Nephron (organoid): ENCODE measurements around the gene COG1.
A peak's percentile ranks its signal among the peaks of the same experiment; 100 is the strongest.

Source experiments
- H3K27ac Mint-ChIP-seq, 3 experiments: 2 replicates each; pipeline ENCODE4 v1.8.0; 2020; ENCODE audit warnings: mixed read lengths in 3 of 3, mild to moderate bottlenecking in 2 of 3, moderate library complexity in 1 of 3
- H3K27me3 Mint-ChIP-seq: 2 replicates; pipeline ENCODE4 v1.8.0; 2021; ENCODE audit warnings: low read depth, mild to moderate bottlenecking, moderate library complexity, mixed read lengths
- H3K36me3 Mint-ChIP-seq: 2 replicates; pipeline ENCODE4 v1.8.0; 2020; ENCODE audit warnings: low read depth, mixed read lengths
- H3K4me1 Mint-ChIP-seq: 2 replicates; pipeline ENCODE4 v1.8.0; 2020; ENCODE audit warnings: mixed read lengths
- H3K4me3 Mint-ChIP-seq, 3 experiments: 2 replicates each; pipeline ENCODE4 v1.8.0; 2020; ENCODE audit warnings: mild to moderate bottlenecking in 3 of 3, mixed read lengths in 3 of 3, moderate library complexity in 2 of 3
- H3K9me3 Mint-ChIP-seq: 2 replicates; pipeline ENCODE4 v1.8.0; 2020; ENCODE audit warnings: mixed read lengths
- TF ChIP-seq, protein P1 (sequence below), 3 experiments: fragments of 200-600 bp; sonication (generic); IDR thresholded peaks; one replicate each; pipeline ENCODE4 v1.5.0; 2021; ENCODE audit warnings: antibody characterized with exemption in 3 of 3; ENCODE audit not compliant: unreplicated experiment in 3 of 3

The COG1 gene

DNA sequence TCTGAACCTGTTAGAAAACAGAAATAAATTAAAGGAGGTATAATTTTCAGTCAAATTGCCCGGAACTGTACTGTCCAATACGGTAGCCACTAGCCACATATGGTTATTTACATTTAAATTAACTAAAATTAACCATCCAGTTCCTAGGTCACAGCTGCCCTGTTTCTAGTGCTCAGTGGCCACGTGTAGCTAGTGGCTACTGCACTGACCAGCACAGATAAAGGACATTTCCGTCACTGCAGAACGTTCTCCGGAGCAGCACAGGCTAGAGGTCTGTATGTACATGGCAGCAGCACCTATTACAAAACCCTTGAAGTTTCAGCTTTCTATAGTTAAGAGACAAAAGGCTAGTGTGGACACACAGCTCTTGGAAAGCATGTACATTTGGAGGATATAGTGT lies 35.1 kb downstream of the COG1 start:
- H3K4me1 Mint-ChIP-seq, result peaks cover 55% of the 10 kb centered on the region
- peak overlapping the region in 2 of 3 experiments; percentile 42 to 81 for H3K27ac Mint-ChIP-seq
- H3K27me3 Mint-ChIP-seq, result no peaks in the 10 kb centered on the region
- H3K36me3 Mint-ChIP-seq, result peaks cover 4% of the 10 kb centered on the region
- H3K4me3 Mint-ChIP-seq, result peak overlapping the region in 1 of 3 experiments; percentile 12
- TF ChIP-seq, protein P1, sequence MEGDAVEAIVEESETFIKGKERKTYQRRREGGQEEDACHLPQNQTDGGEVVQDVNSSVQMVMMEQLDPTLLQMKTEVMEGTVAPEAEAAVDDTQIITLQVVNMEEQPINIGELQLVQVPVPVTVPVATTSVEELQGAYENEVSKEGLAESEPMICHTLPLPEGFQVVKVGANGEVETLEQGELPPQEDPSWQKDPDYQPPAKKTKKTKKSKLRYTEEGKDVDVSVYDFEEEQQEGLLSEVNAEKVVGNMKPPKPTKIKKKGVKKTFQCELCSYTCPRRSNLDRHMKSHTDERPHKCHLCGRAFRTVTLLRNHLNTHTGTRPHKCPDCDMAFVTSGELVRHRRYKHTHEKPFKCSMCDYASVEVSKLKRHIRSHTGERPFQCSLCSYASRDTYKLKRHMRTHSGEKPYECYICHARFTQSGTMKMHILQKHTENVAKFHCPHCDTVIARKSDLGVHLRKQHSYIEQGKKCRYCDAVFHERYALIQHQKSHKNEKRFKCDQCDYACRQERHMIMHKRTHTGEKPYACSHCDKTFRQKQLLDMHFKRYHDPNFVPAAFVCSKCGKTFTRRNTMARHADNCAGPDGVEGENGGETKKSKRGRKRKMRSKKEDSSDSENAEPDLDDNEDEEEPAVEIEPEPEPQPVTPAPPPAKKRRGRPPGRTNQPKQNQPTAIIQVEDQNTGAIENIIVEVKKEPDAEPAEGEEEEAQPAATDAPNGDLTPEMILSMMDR (IDR thresholded peaks at IDR 0.05; ENCODE audit: unreplicated experiment in 3 of 3), result no peak
- no peaks in the 10 kb centered on the region for H3K9me3 Mint-ChIP-seq

DNA sequence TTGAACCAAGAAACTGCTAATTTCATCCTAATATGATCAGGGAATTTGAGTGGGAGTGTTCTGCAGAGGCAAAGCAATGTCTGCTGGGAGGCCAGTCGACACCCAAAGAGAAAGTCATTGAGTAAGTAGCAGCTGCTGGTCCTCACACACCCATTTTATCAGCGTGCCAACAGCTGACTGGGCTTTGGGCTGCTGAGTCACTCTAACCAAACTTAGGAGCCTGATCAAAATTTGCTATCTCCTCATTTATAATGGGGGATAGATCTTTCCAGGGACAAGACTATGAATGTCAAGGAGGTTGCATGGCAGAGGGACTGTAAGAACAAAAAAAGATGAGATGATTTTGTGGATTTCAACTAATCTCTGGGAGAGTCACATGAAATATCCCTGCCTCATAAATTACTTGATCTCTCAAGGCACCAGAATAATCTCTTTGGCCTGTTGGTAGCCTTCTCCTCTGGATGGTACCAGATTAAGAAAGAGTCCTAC lies 35.9 kb downstream of the COG1 start:
- H3K4me3 Mint-ChIP-seq, result peak overlapping the region; percentile 54 to 71 (median 56)
- H3K36me3 Mint-ChIP-seq, result peaks cover 6% of the 10 kb centered on the region
- no peaks in the 10 kb centered on the region for H3K27me3 Mint-ChIP-seq
- TF ChIP-seq, protein P1 (IDR thresholded peaks at IDR 0.05; ENCODE audit: unreplicated experiment in 3 of 3), result no peak
- peak overlapping the region; percentile 42 to 81 (median 68) for H3K27ac Mint-ChIP-seq
- H3K9me3 Mint-ChIP-seq, result no peaks in the 10 kb centered on the region
- H3K4me1 Mint-ChIP-seq, result peaks cover 59% of the 10 kb centered on the region

DNA sequence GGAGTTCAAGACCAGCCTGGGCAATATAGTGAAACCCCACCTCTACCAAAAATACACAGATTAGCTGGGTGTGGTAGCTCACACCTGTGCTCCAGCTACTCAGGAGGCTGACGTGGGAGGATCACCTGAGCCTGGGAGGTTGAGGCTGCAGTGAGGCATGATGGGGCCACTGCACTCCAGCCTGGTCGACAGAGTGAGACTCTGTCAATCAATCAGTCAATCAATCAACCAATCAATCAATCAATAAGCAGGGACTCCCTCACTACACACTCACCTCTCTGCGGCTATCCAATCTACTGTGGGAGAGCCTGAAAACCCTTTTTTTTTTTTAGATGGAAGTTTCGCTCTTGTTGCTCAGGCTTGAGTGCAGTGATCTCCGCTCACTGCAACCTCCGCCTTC lies 37.2 kb downstream of the COG1 start:
- TF ChIP-seq, protein P1 (IDR thresholded peaks at IDR 0.05; ENCODE audit: unreplicated experiment in 3 of 3), result no peak
- peaks cover 6% of the 10 kb centered on the region for H3K36me3 Mint-ChIP-seq
- no peaks in the 10 kb centered on the region for H3K9me3 Mint-ChIP-seq
- H3K27me3 Mint-ChIP-seq, result no peaks in the 10 kb centered on the region
- H3K4me3 Mint-ChIP-seq, result peak overlapping the region; percentile 94 to 100 (median 94)
- H3K4me1 Mint-ChIP-seq, result peaks cover 55% of the 10 kb centered on the region
- H3K27ac Mint-ChIP-seq, result no peak overlapping the region

DNA sequence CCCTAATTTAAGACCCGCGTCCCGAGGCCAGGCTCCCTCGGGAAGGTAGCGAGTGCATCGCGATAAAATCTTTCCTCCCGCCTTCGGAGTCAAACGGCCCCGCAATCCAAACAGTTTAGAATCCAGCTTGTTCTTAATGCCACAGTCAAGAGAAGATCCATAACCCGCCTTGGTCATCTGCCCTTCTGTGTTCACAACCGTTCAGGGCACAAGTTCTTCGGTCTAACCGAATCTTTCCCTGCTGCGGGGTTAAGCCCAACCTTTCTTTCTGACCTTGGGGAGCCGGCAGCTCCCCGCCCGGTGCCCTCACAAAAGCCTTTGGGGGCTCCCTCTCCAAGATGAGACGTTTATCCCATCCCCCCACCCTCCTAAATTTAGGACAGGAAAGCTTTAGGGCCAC lies 38.5 kb downstream of the COG1 start:
- H3K4me1 Mint-ChIP-seq, result peaks cover 62% of the 10 kb centered on the region
- TF ChIP-seq, protein P1 (IDR thresholded peaks at IDR 0.05; ENCODE audit: unreplicated experiment in 3 of 3), result no peak
- no peaks in the 10 kb centered on the region for H3K27me3 Mint-ChIP-seq
- H3K4me3 Mint-ChIP-seq, result peak overlapping the region; percentile 94 to 100 (median 94)
- no peaks in the 10 kb centered on the region for H3K9me3 Mint-ChIP-seq
- H3K27ac Mint-ChIP-seq, result peak overlapping the region; percentile 100
- peaks cover 18% of the 10 kb centered on the region for H3K36me3 Mint-ChIP-seq

DNA sequence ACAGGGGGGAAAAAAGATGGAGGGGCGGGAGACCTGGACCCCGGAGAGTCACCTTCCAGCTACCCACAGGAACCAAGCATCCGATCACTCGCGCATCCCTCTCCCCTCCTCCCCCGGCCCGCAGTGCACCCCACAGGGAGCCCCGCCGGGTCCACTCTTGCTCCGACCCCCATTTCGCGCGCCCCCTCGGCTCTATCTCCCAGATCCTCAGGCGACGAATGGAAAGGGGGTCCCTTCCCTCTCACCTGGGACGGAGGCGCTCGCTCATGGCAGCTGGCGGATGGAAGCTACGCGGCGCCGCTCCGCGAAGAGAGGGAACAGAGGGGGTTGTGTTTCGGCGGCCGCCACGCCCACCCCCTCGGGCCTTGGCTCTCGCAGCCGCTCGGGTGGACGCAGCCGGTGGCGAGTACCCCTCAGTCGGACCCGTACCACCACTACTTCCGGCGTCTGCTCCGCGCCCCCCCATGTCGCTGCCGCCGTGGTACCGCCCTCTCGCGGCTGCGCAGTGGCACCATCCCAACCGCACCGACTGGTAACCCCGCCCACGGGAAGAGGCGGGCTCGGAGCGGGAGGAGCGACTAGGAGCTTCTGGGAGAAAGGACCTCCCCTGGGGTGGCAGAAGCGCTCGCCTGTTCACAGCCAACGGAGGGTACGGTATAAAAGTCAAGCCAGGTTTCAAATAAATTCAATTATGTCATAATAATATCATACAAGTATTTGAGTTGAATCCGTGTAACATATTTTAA lies 39.2 kb downstream of the COG1 start:
- no peaks in the 10 kb centered on the region for H3K9me3 Mint-ChIP-seq
- H3K4me1 Mint-ChIP-seq, result peaks cover 58% of the 10 kb centered on the region
- peak overlapping the region; percentile 100 for H3K27ac Mint-ChIP-seq
- peaks cover 21% of the 10 kb centered on the region for H3K36me3 Mint-ChIP-seq
- TF ChIP-seq, protein P1 (IDR thresholded peaks at IDR 0.05; ENCODE audit: unreplicated experiment in 3 of 3), result peak in 1 of 3 experiments; percentile 25
- peak overlapping the region; percentile 94 to 100 (median 94) for H3K4me3 Mint-ChIP-seq
- H3K27me3 Mint-ChIP-seq, result no peaks in the 10 kb centered on the region
